ENCODE measurements around the gene IL31RA.

- TF ChIP-seq CTCF (IDR thresholded peaks at IDR 0.05 in 2 of 3, conservative IDR thresholded peaks at IDR 0.05 in 1 of 3; ENCODE audit: control insufficient read depth in 2 of 3, extremely low read depth in 1 of 3, insufficient read depth in 1 of 3, low read depth in 3 of 3, low read length in 3 of 3) (no peak), EED (IDR thresholded peaks at IDR 0.05; ENCODE audit: low read depth) (no peak), EZH2 (IDR thresholded peaks at IDR 0.05; ENCODE audit: borderline replicate concordance, control insufficient read depth, low read depth, low read length) (no peak), JUND (IDR thresholded peaks at IDR 0.05; ENCODE audit: low read depth, low read length) (no peak), TBL1XR1 (IDR thresholded peaks at IDR 0.05; ENCODE audit: low read depth, low read length) (no peak), FOXK2 (IDR thresholded peaks at IDR 0.05) (no peak), NFIC (IDR thresholded peaks at IDR 0.05; ENCODE audit: low read depth, low read length) (no peak), ZNF687 (IDR thresholded peaks at IDR 0.05) (no peak), STAT3 (IDR thresholded peaks at IDR 0.05; ENCODE audit: low read depth, low read length) (no peak)
These were observed 18.7 kb downstream of the IL31RA start for GRCh38 chr5:55869847-55870246.

Measured in GM12878 (cell line).